ENCODE results near the gene PLS1.
"Not testable (repeated sequence)": the region's sequence is repeated elsewhere in the genome, so short reads cannot be mapped to it uniquely, and the experiment has no call there.

The PLS1 gene

GRCh38 chr3:142693136-142693853, 97.1 kb downstream of the PLS1 start:
- DNase-seq (ENCODE audit: low read depth in 3 of 3) = no peak

DNA sequence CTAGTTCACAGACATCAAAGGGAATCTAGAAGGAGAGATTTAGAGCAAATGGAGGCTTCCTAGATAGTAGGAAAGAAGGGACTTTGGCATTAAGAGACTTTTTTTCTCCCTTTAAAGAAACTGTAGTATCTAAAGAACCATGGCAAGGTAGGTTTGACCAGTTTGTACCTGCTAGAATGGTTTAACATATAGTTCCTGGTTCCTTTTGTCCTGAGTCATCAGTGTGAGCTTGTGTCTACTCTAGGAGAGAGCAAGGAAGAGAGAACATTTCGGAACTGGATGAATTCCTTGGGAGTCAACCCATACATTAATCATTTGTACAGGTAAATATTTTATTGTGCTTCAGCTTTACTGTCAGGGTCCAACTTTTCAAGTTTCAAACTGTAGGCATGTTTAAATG, 98.0 kb downstream of the PLS1 start:
- no peak for DNase-seq (ENCODE audit: low read depth in 3 of 3)

DNA sequence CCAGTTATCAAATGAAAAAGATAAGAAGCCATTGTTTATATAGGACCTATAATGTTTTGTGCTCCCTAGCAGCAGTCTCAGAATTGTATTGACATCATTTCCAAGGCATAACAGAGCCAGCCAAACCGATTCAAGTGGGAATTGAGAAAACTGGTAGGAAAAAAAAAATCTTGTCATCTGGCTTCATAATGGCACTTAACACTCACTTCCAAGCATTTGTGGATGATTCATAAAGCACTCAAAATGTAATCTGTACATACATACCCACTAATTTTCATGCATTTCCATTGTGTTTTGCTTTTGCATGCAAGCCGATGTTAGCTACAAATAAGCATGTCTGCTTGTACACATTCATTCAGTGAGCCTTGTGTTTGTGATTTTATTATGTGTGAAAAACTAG, 109.0 kb downstream of the PLS1 start:
- DNase-seq (ENCODE audit: low read depth in 3 of 3) = no peak

DNA sequence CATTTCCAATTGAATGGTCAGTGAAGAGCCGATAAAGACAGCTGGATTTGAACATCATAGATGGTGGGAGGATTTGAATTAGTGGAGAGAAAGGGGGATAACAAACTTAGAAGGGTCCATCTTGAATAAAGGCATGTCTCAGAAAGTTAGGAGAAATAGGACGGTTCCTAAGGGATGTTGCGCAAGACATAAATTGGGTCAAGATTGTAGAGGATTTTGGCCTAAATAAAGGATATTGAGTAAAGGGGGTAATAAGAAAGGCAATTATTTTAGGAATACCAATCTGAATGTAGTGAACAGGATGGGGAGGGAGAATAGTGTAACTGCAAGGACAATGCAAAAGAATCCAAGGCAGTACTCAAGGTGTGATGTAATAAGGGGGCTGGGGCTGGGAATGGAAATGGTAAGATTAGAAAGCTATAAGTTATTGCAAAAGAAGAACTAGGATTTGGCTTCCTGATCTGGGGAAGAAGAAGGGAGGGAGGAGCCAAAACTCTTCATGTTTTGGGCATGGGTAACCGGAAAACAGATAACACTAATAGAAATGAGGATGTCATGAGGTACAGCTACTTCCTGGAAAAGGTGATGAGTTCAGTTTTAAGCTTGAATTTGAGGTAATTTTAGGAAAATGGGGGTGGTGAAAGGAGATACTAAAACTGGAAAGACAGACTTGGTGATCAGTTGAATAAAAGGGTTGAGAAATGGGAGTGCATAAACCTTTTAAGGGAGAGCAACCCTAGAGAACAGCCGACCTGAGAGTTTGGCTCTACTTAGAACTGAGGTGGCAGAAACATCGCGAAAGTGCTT, 110.3 kb downstream of the PLS1 start:
- DNase-seq (ENCODE audit: low read depth in 3 of 3) = no peak

DNA sequence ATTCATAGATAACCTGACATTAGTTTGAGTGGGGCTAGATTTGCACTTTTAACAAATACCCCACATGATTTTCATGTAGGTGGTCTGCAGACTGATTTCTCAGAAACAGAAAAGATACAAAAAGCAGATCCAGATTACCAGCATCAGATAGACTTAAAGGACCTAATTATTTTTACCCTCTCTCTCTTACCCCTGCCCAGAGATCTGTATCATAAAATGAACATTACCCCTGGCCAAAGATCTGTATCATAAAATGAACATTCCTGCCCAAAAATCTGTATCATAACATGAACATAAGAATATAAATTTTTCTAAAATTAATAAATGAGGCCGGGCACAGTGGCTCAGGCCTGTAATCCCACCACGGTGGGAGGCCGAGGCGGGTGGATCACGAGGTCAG, 113.0 kb downstream of the PLS1 start:
- DNase-seq (ENCODE audit: low read depth in 3 of 3) = no peak

DNA sequence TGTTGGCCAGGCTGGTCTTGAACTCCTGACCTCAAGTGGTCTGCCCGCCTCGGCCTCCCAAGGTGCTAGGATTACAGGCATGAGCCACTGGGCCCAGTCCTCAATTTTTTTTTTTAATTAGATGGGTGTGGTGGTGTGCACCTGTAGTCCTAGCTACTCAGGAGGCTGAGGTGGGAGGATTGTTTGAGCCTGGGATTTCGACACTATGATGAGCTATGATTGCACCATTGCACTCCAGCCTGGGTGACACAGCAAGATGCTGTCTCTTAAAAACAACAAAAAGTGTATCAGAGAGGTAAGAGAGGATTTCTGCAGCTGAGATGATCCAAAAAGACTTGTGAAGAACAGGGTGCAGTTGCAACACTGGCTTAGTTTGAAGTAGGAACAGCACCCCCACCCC, 118.7 kb downstream of the PLS1 start:
- DNase-seq (ENCODE audit: low read depth in 3 of 3) = not testable (repeated sequence)

DNA sequence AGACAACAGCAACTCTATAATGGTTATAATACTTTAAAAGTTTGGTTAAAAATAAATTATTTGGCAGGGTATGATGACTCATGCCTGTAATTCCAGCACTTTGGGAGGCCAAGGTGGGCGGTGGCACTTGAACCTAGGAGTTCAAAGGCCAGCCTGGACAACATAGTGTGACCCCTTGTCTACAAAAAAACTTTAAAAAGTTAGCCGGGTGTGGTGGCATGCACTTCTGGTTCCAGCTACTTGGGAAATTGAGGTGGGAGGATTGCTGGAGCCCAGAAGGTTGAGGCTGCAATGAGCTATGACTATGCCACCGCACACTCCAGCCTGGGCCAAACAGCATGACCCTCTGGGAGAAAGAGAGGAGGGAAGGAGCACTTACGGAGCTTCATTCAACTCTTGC, 119.9 kb downstream of the PLS1 start:
- no peak for DNase-seq (ENCODE audit: low read depth in 3 of 3)

- no peak for DNase-seq (ENCODE audit: low read depth in 3 of 3)
Measured at GRCh38 chr3:142723665-142723967, 127.4 kb downstream of the PLS1 start.

DNA sequence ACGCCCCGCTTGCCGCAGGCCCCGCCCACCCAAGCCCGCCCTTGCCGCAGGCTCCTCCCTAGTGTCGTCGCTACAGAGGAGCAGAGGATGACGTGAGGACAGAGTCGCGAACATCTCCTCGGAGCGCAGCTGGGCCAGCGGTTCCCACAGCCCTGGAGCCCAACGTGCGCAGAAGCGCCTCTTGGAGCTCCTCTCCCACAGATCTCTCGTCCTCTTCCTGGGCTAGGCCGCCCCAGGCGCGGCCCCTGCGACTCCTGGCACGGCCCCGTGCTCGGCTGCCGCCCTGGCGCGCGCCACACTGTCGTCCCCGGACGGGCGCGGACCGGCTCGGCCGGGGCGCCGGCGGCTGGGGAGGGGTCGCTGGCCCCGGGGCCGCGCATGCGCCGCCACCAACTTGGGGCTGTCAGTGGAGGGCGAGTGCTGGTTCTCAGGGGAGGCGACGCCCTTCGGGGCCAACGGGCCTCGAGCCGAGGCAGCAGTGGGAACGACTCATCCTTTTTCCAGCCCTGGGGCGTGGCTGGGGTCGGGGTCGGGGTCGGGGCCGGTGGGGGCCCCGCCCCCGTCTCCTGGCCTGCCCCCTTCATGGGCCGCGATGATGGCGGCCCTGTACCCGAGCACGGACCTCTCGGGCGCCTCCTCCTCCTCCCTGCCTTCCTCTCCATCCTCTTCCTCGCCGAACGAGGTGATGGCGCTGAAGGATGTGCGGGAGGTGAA, 127.9 kb downstream of the PLS1 start, which contains the start of gene TRPC1:
Gene TRPC1, plus strand, starts transcription at position 67 of the 714 bp plus-strand sequence. Its CDS starts 526 bp downstream, at position 593.
- DNase-seq (ENCODE audit: low read depth in 3 of 3) = peak; percentile 48 to 70 (median 59)

- peak in 2 of 3 donors; percentile 1 to 20 for DNase-seq (ENCODE audit: low read depth in 3 of 3)
Measured at GRCh38 chr3:142724682-142725356, 128.6 kb downstream of the PLS1 start.

- DNase-seq (ENCODE audit: low read depth in 3 of 3) = no peak
Measured at GRCh38 chr3:142725357-142725739, 129.2 kb downstream of the PLS1 start.

DNA sequence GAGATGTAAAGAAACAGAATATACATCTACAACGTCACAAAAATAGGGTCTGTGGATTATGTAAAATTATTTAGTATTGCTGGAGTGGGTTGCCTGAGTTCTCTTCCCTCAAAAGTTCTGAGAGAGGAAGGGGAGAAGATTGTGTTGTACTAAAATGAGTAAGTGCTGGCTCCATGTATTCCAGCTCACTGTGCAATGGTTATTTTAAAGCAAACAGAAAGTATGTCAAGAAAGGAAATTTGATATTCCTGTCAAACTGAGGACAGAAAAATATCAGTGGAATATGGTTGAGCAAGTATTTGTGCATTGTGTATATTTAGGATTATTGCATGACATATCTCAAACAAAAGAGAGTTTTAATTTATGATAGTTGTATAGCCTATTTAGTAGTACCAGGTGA, 129.8 kb downstream of the PLS1 start:
- no peak for DNase-seq (ENCODE audit: low read depth in 3 of 3)

GRCh38 chr3:142732066-142732465, 135.9 kb downstream of the PLS1 start:
- no peak for DNase-seq (ENCODE audit: low read depth in 3 of 3)

DNA sequence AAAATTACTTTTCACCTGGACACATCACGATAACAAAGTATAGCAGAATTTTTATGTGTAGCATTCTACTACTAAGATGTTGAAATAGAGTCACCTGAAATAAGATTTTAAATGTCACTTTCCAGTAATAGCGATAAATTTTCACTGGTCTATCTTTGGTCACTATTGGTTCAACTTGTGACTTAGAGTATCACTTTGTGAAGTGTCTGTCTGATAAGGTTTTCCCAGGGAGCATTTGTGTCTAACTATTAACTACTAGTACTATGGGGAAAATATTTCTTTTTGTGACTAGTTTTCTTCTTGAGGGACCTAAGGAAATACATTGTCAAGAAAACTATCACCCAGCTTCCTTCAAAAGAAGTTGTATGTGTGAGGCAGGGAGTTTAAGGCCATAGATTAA, 138.6 kb downstream of the PLS1 start:
- no peak for DNase-seq (ENCODE audit: low read depth in 3 of 3)

DNA sequence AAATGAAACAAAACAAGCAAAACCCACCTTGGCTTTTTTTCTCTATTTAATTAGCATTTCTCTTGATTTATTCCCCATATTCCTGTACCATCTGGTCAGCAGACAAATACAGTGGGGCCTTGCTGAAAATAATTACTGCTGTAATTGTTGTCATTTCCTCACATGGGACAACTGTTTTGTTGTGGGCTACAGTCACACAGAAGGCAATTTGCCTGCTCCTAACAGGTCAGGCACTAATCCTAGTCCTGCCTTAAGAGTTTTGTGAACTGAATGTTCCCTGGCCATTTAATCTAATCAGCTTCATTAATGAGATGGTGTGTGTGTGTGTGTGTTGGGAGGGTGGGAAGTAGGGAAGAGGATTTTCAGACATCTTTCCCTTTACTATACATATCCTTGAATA, 139.3 kb downstream of the PLS1 start:
- DNase-seq (ENCODE audit: low read depth in 3 of 3) = no peak

DNA sequence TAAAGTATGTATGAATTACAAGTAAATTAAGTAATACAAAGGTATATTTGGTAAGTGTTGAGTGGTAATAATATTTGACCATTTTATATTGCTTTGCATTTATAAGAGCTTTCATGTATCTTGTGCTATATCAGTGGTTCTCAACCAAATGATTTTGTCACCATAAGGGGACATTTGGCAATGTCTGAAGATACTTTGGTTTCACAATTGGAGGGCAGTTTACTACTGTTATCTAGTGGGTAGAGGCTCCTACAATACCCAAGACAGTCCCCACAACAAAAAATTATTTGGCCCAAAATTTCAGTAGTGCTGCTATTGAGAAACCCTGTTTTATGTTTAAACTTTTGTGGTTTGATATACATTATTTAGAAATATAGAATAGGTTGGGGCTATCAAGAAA, 142.2 kb downstream of the PLS1 start:
- no peak for DNase-seq (ENCODE audit: low read depth in 3 of 3)

DNA sequence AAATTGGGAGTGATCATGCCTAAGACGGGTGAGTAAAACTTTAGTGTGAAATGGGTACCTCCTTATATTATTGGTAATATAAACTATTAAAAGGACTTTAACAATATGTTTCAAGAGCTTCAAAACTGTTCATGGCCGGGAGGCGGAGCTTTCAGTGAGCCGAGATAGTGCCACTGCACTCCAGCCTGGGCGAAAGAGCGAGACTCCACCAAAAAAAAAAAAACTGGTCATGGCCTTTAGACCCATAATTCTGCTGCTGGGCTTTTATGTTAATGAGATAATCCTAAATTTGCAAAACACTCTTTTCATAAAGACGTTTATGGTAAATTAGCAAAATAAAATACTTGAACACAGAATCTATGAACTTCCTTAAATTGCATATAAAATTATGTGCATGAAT, 150.5 kb downstream of the PLS1 start:
- DNase-seq (ENCODE audit: low read depth in 3 of 3) = no peak

GRCh38 chr3:142750531-142750930, 154.3 kb downstream of the PLS1 start:
- not testable (repeated sequence) for DNase-seq (ENCODE audit: low read depth in 3 of 3)

GRCh38 chr3:142752605-142753004, 156.4 kb downstream of the PLS1 start:
- not testable (repeated sequence) for DNase-seq (ENCODE audit: low read depth in 3 of 3)

DNA sequence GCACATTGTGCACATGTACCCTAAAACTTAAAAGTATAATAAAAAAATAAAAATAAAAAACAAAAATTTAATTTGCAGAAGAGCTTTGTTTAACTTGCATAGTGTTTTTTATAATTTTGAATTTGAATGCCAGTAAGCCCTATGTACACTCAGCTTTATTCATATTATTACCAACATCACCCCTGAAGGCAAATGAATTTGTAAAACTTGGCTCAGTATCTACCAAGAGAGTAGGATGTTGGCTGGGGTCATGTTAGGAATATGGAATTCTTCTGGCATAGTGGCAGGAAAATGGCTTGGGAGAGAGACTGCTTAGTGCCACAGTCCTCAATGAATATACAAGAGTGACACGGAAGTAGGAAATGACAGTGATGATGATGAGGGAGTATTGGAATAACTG, 158.3 kb downstream of the PLS1 start:
- DNase-seq (ENCODE audit: low read depth in 3 of 3) = no peak

Data from stimulated activated CD4-positive, alpha-beta T cell treated with anti-CD3 and anti-CD28 coated beads, TNF-alpha, amount 100 ng/mL, for 48 hours (primary cell).